ENCODE data around the gene MBTPS1. TPM values are rescaled to one million over a fixed set of nuclear protein-coding genes. Genes with fewer than 3 reads are reported as not detected.

MBTPS1 gene
- polyA plus RNA-seq, 3 donors: 26.4 to 73.8 (median 28.0) TPM

DNA sequence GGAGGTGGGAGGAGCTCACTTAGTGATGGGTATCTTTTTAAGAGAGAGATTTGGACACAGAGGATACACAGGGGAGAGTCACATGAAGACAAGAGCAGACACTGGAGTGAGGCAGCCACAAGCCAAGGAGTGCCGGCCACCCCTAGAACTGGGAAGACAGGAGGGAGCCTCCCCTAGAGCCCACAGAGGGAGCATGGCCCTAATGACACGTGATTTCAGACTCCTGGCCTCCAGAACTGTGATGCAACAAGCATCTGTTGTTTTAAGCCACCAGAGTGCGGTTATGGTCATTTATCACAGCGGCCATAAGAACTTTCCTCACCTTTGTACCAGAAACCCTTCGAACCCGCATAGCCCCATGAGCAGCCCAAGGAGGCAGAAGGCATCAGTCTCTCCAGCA, 107.5 kb downstream of the MBTPS1 start:
- peaks cover 4% of the 10 kb centered on the region for H3K4me1 Mint-ChIP-seq
- H3K79me2 ChIP-seq (ENCODE audit: insufficient read depth, low read length): no peaks in the 10 kb centered on the region
- H4K20me1 ChIP-seq (ENCODE audit: insufficient read depth, low read length): no peaks in the 10 kb centered on the region
- no peaks in the 10 kb centered on the region for H3K36me3 Mint-ChIP-seq
- peaks cover 5% of the 10 kb centered on the region in 2 donors for H3K4me1 ChIP-seq (ENCODE audit: control insufficient read depth in 1 of 2, insufficient read depth in 2 of 2, low read length in 2 of 2)
- peaks cover 14 to 32% (median 20%) of the 10 kb centered on the region in 3 donors for H3K27me3 Mint-ChIP-seq (ENCODE audit: low read depth in 3 of 3)
- intact Hi-C loops (cut with micrococcal nuclease): no loop called here
- no peak overlapping the region for H3K4me2 ChIP-seq (replicated peaks; ENCODE audit: extremely low read depth, low read length, poor library complexity, severe bottlenecking)
- no peak for DNase-seq
- peaks cover 0 to 8% of the 10 kb centered on the region in 2 donors for H3K9me3 ChIP-seq (replicated peaks in 1 of 2; ENCODE audit: control insufficient read depth in 1 of 2, insufficient read depth in 1 of 2, low read length in 2 of 2)
- H3K27me3 ChIP-seq (ENCODE audit: control insufficient read depth in 2 of 2, insufficient read depth in 2 of 2, low read length in 2 of 2): peaks cover 0 to 17% of the 10 kb centered on the region in 2 donors
- H3K4me3 Mint-ChIP-seq: no peak overlapping the region
- H3K9ac ChIP-seq (ENCODE audit: insufficient read depth, low read length, poor library complexity, severe bottlenecking): no peak overlapping the region
- no peak overlapping the region for H2AFZ ChIP-seq (ENCODE audit: insufficient read depth, low read depth, low read length, poor library complexity, severe bottlenecking)
- no peak overlapping the region for H3K4me3 ChIP-seq (replicated peaks in 1 of 3; ENCODE audit: low read depth in 2 of 3, low read length in 3 of 3)
- TF ChIP-seq, protein P1, sequence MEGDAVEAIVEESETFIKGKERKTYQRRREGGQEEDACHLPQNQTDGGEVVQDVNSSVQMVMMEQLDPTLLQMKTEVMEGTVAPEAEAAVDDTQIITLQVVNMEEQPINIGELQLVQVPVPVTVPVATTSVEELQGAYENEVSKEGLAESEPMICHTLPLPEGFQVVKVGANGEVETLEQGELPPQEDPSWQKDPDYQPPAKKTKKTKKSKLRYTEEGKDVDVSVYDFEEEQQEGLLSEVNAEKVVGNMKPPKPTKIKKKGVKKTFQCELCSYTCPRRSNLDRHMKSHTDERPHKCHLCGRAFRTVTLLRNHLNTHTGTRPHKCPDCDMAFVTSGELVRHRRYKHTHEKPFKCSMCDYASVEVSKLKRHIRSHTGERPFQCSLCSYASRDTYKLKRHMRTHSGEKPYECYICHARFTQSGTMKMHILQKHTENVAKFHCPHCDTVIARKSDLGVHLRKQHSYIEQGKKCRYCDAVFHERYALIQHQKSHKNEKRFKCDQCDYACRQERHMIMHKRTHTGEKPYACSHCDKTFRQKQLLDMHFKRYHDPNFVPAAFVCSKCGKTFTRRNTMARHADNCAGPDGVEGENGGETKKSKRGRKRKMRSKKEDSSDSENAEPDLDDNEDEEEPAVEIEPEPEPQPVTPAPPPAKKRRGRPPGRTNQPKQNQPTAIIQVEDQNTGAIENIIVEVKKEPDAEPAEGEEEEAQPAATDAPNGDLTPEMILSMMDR (IDR thresholded peaks at IDR 0.05): no peak
- H3K36me3 ChIP-seq (replicated peaks in 1 of 2; ENCODE audit: control insufficient read depth in 1 of 2, insufficient read depth in 2 of 2, low read length in 2 of 2): no peaks in the 10 kb centered on the region
- WGBS (ENCODE audit: insufficient coverage): 82% methylated on average over 6 of the region's 6 CpGs
- H3K27ac ChIP-seq (ENCODE audit: low read depth in 1 of 2, low read length in 2 of 2): no peak overlapping the region
- H3K9me3 Mint-ChIP-seq: peaks cover 1 to 12% (median 5%) of the 10 kb centered on the region in 7 donors
- H3K27ac Mint-ChIP-seq: no peak overlapping the region

DNA sequence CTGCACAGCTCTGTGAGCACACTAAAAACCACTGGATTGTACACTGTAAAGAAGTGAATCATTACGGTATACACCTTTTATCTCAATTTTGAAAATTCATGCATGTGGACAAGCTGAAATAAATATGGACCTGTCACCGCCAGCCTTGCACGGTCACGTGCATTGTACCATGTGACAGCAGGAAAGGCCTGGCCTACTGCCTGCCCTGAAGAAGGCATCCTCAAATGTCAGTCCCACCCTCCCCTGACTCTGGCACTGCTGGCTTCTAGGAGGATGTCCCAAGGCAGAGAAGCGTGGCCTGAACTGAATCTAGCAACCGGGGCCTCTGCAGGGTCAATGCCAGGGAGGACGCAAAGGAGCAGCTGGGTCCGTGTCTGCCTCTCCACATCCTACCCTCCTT, 108.8 kb downstream of the MBTPS1 start:
- no peaks in the 10 kb centered on the region for H3K4me1 Mint-ChIP-seq
- H3K4me1 ChIP-seq (ENCODE audit: control insufficient read depth in 1 of 2, insufficient read depth in 2 of 2, low read length in 2 of 2): no peaks in the 10 kb centered on the region
- no peak for DNase-seq
- no peaks in the 10 kb centered on the region for H4K20me1 ChIP-seq (ENCODE audit: insufficient read depth, low read length)
- WGBS (ENCODE audit: insufficient coverage): 80% methylated on average over 3 of the region's 8 CpGs
- H3K9me3 Mint-ChIP-seq: peaks cover 0 to 5% (median 0%) of the 10 kb centered on the region in 7 donors
- no peak overlapping the region for H2AFZ ChIP-seq (ENCODE audit: insufficient read depth, low read depth, low read length, poor library complexity, severe bottlenecking)
- H3K4me3 Mint-ChIP-seq: no peak overlapping the region
- H3K27ac ChIP-seq (ENCODE audit: low read depth in 1 of 2, low read length in 2 of 2): no peak overlapping the region
- no peak overlapping the region for H3K4me3 ChIP-seq (replicated peaks in 1 of 3; ENCODE audit: low read depth in 2 of 3, low read length in 3 of 3)
- TF ChIP-seq, protein P1 (IDR thresholded peaks at IDR 0.05): no peak
- no peaks in the 10 kb centered on the region for H3K36me3 Mint-ChIP-seq
- H3K27ac Mint-ChIP-seq: no peak overlapping the region
- peaks cover 0 to 22% of the 10 kb centered on the region in 2 donors for H3K27me3 ChIP-seq (ENCODE audit: control insufficient read depth in 2 of 2, insufficient read depth in 2 of 2, low read length in 2 of 2)
- H3K79me2 ChIP-seq (ENCODE audit: insufficient read depth, low read length): no peaks in the 10 kb centered on the region
- H3K9me3 ChIP-seq (replicated peaks in 1 of 2; ENCODE audit: control insufficient read depth in 1 of 2, insufficient read depth in 1 of 2, low read length in 2 of 2): no peaks in the 10 kb centered on the region
- no peak overlapping the region for H3K4me2 ChIP-seq (replicated peaks; ENCODE audit: extremely low read depth, low read length, poor library complexity, severe bottlenecking)
- no peaks in the 10 kb centered on the region for H3K36me3 ChIP-seq (replicated peaks in 1 of 2; ENCODE audit: control insufficient read depth in 1 of 2, insufficient read depth in 2 of 2, low read length in 2 of 2)
- intact Hi-C loops (cut with micrococcal nuclease): no loop called here
- H3K27me3 Mint-ChIP-seq (ENCODE audit: low read depth in 3 of 3): peaks cover 22 to 42% (median 24%) of the 10 kb centered on the region in 3 donors
- H3K9ac ChIP-seq (ENCODE audit: insufficient read depth, low read length, poor library complexity, severe bottlenecking): no peak overlapping the region

Data from CD14-positive monocyte (primary cell).